Skeletal muscle tissue (tissue), 4 donors: Measurements from ENCODE around the gene TTLL11. TPM values are rescaled to one million over a fixed set of nuclear protein-coding genes. Genes with fewer than 3 reads are reported as not detected.

Source experiments
- H3K27ac ChIP-seq: one replicate; pipeline ENCODE4 v1.7.0; 2013; ENCODE audit warnings: mild to moderate bottlenecking, low read depth, low read length, inconsistent platforms
- H3K27me3 ChIP-seq, 3 donors: one replicate each; pipeline ENCODE4 v1.7.0; 2013; ENCODE audit warnings: low read length in 3 of 3; ENCODE audit not compliant: control insufficient read depth in 3 of 3, insufficient read depth in 3 of 3
- H3K36me3 ChIP-seq, 3 donors: one replicate each; pipeline ENCODE4 v1.7.0; 2013; ENCODE audit warnings: low read length in 3 of 3; ENCODE audit not compliant: control insufficient read depth in 3 of 3, insufficient read depth in 3 of 3
- H3K4me1 ChIP-seq, 3 donors: one replicate each; pipeline ENCODE4 v1.7.0; 2013; ENCODE audit warnings: low read length in 3 of 3, mild to moderate bottlenecking in 3 of 3; ENCODE audit not compliant: control insufficient read depth in 3 of 3, insufficient read depth in 3 of 3
- H3K4me3 ChIP-seq, 3 donors: one replicate each; pipeline ENCODE4 v1.7.0; 2013; ENCODE audit warnings: low read length in 3 of 3
- H3K9ac ChIP-seq, 3 donors: one replicate each; pipeline ENCODE4 v1.7.0; 2013; ENCODE audit warnings: low read length in 3 of 3, mild to moderate bottlenecking in 3 of 3, moderate library complexity in 2 of 3, low read depth in 1 of 3
- H3K9me3 ChIP-seq, 3 donors: one replicate each; pipeline ENCODE4 v1.7.0; 2013; ENCODE audit warnings: low read length in 3 of 3; ENCODE audit not compliant: control insufficient read depth in 3 of 3
- total RNA-seq: library from RNA; depleted of rRNA; stranded (reverse); fragments of >200 nt; gene quantifications from one replicate; pipeline ENCODE4 v1.2.3, GENCODE V29; 2014
- donor health status: Osteomylitis.

Gene TTLL11
- total RNA-seq, 1 donor from 2014 or later = 13.0 TPM

GRCh38 chr9:121814594-121814993, 278.5 kb downstream of the TTLL11 start:
- peaks cover 9 to 13% (median 11%) of the 10 kb centered on the region in 3 donors for H3K4me1 ChIP-seq
- H3K9ac ChIP-seq = no peak overlapping the region
- no peaks in the 10 kb centered on the region for H3K9me3 ChIP-seq
- no peak overlapping the region for H3K4me3 ChIP-seq
- no peak overlapping the region for H3K27ac ChIP-seq
- H3K36me3 ChIP-seq = no peaks in the 10 kb centered on the region
- no peaks in the 10 kb centered on the region for H3K27me3 ChIP-seq

- no peak overlapping the region for H3K9ac ChIP-seq
- H3K4me1 ChIP-seq = peaks cover 7 to 9% (median 9%) of the 10 kb centered on the region in 3 donors
- no peaks in the 10 kb centered on the region for H3K9me3 ChIP-seq
- no peak overlapping the region for H3K27ac ChIP-seq
- no peaks in the 10 kb centered on the region for H3K36me3 ChIP-seq
- H3K4me3 ChIP-seq = no peak overlapping the region
- H3K27me3 ChIP-seq = no peaks in the 10 kb centered on the region
Observed at GRCh38 chr9:121813519-121814210, 279.4 kb downstream of the TTLL11 start.

- Histone ChIP-seq H3K9me3 (no peaks in the 10 kb centered on the region), H3K36me3 (no peaks in the 10 kb centered on the region), H3K4me3 (no peak overlapping the region), H3K27ac (no peak overlapping the region), H3K4me1 (no peaks in the 10 kb centered on the region), H3K27me3 (no peaks in the 10 kb centered on the region), H3K9ac (no peak overlapping the region)
Observed at GRCh38 chr9:121812159-121812735, 280.9 kb downstream of the TTLL11 start.

- H3K9me3 ChIP-seq = no peaks in the 10 kb centered on the region
- no peak overlapping the region for H3K27ac ChIP-seq
- H3K27me3 ChIP-seq = no peaks in the 10 kb centered on the region
- H3K4me1 ChIP-seq = no peaks in the 10 kb centered on the region
- no peak overlapping the region for H3K4me3 ChIP-seq
- H3K36me3 ChIP-seq = no peaks in the 10 kb centered on the region
- no peak overlapping the region for H3K9ac ChIP-seq
Observed at GRCh38 chr9:121811751-121812150, 281.4 kb downstream of the TTLL11 start.

- no peaks in the 10 kb centered on the region for H3K36me3 ChIP-seq
- no peaks in the 10 kb centered on the region for H3K9me3 ChIP-seq
- H3K27me3 ChIP-seq = no peaks in the 10 kb centered on the region
- H3K4me3 ChIP-seq = no peak overlapping the region
- no peaks in the 10 kb centered on the region for H3K4me1 ChIP-seq
- no peak overlapping the region for H3K9ac ChIP-seq
- H3K27ac ChIP-seq = no peak overlapping the region
Observed at GRCh38 chr9:121811140-121811539, 282.0 kb downstream of the TTLL11 start.

GRCh38 chr9:121810489-121810888, 282.6 kb downstream of the TTLL11 start:
- Histone ChIP-seq H3K36me3 (no peaks in the 10 kb centered on the region), H3K9me3 (no peaks in the 10 kb centered on the region), H3K4me3 (no peak overlapping the region), H3K9ac (no peak overlapping the region), H3K27me3 (no peaks in the 10 kb centered on the region), H3K27ac (no peak overlapping the region), H3K4me1 (no peaks in the 10 kb centered on the region)

GRCh38 chr9:121809356-121810050, 283.6 kb downstream of the TTLL11 start:
- no peaks in the 10 kb centered on the region for H3K36me3 ChIP-seq
- H3K4me1 ChIP-seq = no peaks in the 10 kb centered on the region
- H3K27me3 ChIP-seq = no peaks in the 10 kb centered on the region
- H3K4me3 ChIP-seq = no peak overlapping the region
- no peak overlapping the region for H3K27ac ChIP-seq
- no peak overlapping the region for H3K9ac ChIP-seq
- H3K9me3 ChIP-seq = no peaks in the 10 kb centered on the region

GRCh38 chr9:121808781-121809180, 284.3 kb downstream of the TTLL11 start:
- Histone ChIP-seq H3K4me3 (no peak overlapping the region), H3K9ac (no peak overlapping the region), H3K27me3 (no peaks in the 10 kb centered on the region), H3K4me1 (no peaks in the 10 kb centered on the region), H3K9me3 (peaks cover 0 to 2% (median 0%) of the 10 kb centered on the region in 3 donors), H3K36me3 (no peaks in the 10 kb centered on the region), H3K27ac (no peak overlapping the region)

GRCh38 chr9:121807823-121808278, 285.3 kb downstream of the TTLL11 start:
- peaks cover 0 to under 1% (median 0%) of the 10 kb centered on the region in 3 donors for H3K27me3 ChIP-seq
- no peak overlapping the region for H3K4me3 ChIP-seq
- H3K27ac ChIP-seq = no peak overlapping the region
- no peak overlapping the region for H3K9ac ChIP-seq
- H3K9me3 ChIP-seq = peaks cover 0 to 2% (median 0%) of the 10 kb centered on the region in 3 donors
- H3K36me3 ChIP-seq = no peaks in the 10 kb centered on the region
- H3K4me1 ChIP-seq = no peaks in the 10 kb centered on the region
